ENCODE results near the gene STS.
"Not testable (repeated sequence)": the region's sequence is repeated elsewhere in the genome, so short reads cannot be mapped to it uniquely, and the experiment has no call there.

The STS gene

DNA sequence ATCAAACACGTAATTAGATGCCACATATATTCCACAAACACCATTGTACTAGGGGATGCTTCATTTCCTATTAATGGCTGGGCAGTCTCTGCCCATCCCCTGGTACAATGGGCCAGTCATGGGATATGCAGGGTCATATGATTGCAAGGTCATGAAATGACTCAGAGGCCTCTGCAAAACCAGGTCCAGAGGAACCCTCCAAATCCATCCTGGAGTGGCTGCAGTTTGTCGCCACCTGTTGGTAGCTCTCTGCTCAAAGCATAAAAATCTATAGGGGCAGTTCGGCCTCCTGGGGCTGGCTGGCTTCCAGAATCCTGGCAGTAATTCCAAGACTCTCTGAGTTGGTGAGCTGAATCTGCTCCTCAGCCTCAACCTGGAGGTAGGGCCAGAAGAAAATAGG is 23.4 kb downstream of the STS start:
- TF ChIP-seq, protein P1, sequence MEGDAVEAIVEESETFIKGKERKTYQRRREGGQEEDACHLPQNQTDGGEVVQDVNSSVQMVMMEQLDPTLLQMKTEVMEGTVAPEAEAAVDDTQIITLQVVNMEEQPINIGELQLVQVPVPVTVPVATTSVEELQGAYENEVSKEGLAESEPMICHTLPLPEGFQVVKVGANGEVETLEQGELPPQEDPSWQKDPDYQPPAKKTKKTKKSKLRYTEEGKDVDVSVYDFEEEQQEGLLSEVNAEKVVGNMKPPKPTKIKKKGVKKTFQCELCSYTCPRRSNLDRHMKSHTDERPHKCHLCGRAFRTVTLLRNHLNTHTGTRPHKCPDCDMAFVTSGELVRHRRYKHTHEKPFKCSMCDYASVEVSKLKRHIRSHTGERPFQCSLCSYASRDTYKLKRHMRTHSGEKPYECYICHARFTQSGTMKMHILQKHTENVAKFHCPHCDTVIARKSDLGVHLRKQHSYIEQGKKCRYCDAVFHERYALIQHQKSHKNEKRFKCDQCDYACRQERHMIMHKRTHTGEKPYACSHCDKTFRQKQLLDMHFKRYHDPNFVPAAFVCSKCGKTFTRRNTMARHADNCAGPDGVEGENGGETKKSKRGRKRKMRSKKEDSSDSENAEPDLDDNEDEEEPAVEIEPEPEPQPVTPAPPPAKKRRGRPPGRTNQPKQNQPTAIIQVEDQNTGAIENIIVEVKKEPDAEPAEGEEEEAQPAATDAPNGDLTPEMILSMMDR (conservative IDR thresholded peaks at IDR 0.05; ENCODE audit: low read depth, low read length) = peak; percentile 50
- DNase-seq (ENCODE audit: low read depth) = peak; percentile 35
- no peak overlapping the region for H3K4me3 ChIP-seq (ENCODE audit: low read depth, low read length)

DNA sequence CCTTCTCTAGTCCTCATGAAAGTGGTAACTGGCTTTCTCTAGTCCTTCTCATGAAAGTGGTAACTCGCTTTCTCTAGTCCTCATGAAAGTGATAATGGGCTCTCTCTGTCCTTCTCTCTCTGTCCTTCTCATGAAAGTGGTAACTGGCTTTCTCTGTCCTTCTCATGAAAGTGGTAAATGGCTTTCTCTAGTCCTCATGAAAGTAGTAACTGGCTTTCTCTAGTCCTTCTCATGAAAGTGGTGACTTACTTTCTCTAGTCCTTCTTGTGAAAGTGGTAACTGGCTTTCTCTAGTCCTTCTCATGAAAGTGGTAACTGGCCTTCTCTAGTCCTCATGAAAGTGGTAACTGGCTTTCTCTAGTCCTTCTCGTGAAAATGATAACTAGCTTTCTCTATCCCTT is 31.3 kb downstream of the STS start:
- not testable (repeated sequence) for DNase-seq (ENCODE audit: low read depth); H3K4me3 ChIP-seq (ENCODE audit: low read depth, low read length)

DNA sequence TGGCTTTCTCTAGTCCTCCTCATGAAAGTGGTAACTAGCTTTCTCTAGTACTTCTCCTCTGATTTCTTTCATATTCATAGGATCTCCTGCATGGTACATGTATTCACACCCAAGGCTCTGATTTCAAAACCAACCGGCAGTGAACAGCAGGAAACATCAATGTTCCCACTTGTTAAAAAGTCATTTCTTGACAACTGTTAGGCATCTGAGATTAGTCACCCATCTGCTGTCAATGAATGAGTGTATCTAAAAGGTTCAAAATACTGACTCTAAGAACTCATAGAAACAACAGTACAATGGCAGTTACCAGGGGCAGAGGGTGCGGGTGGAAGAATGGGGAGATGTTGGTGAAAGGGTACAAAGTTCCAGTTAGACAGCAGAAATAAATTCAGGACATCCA is 31.9 kb downstream of the STS start:
- TF ChIP-seq, protein P1 (conservative IDR thresholded peaks at IDR 0.05; ENCODE audit: low read depth, low read length) = no peak
- no peak for DNase-seq (ENCODE audit: low read depth)
- no peak overlapping the region for H3K4me3 ChIP-seq (ENCODE audit: low read depth, low read length)

- TF ChIP-seq, protein P1 (conservative IDR thresholded peaks at IDR 0.05; ENCODE audit: low read depth, low read length) = no peak
- no peak overlapping the region for H3K4me3 ChIP-seq (ENCODE audit: low read depth, low read length)
- DNase-seq (ENCODE audit: low read depth) = peak; percentile 43
Measured at GRCh38 chrX:7184816-7185215, 37.3 kb downstream of the STS start.

GRCh38 chrX:7188672-7189071 is 41.2 kb downstream of the STS start:
- TF ChIP-seq, protein P1 (conservative IDR thresholded peaks at IDR 0.05; ENCODE audit: low read depth, low read length) = no peak
- no peak overlapping the region for H3K4me3 ChIP-seq (ENCODE audit: low read depth, low read length)
- no peak for DNase-seq (ENCODE audit: low read depth)

DNA sequence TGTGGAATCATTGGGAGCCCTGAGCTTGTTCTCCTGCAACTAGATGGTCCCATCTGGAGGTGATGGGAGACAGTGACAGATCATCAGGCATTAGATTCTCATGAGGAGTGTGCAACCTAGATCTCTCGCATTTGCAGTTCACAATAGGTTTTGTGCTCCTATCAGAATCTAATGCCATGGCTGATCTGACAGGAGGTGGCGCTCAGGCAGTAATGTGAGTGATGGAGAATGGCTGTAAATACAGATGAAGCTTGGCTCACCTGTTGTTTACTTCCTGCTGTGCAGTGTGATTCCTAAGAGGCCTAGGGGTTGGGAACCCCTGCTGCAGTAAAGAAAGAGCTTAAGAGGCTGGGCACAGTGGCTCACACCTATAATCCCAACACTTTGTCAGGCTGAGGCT is 42.6 kb downstream of the STS start:
- H3K4me3 ChIP-seq (ENCODE audit: low read depth, low read length) = no peak overlapping the region
- TF ChIP-seq, protein P1 (conservative IDR thresholded peaks at IDR 0.05; ENCODE audit: low read depth, low read length) = no peak

DNA sequence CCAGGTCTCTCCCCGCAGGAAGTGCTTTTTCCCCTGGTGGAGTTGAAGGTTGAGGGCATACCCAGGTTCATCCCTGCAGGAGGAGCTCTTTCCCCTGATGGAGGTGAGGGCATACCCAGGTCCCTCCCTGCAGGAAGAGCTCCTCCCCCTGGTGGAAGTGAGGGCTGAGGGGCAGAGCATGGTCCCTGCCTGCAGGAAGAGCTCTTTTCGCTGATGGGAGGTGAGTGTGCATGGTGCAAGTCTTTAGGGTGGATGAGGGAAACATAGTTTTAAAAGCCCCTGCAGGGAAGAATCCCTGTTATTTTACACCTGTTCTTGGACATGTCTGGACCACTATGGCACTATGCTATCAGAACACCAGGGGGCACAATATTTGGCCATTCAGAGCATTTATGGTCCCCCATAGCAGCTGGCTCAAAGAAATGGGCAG is 44.2 kb downstream of the STS start:
- DNase-seq (ENCODE audit: low read depth) = no peak
- no peak overlapping the region for H3K4me3 ChIP-seq (ENCODE audit: low read depth, low read length)
- TF ChIP-seq, protein P1 (conservative IDR thresholded peaks at IDR 0.05; ENCODE audit: low read depth, low read length) = peak; percentile 32

More for the DNA sequence above, 42.6 kb downstream of the STS start:
- no peak for DNase-seq (ENCODE audit: low read depth)

GRCh38 chrX:7192871-7193270 is 45.4 kb downstream of the STS start:
- TF ChIP-seq, protein P1 (conservative IDR thresholded peaks at IDR 0.05; ENCODE audit: low read depth, low read length) = no peak
- H3K4me3 ChIP-seq (ENCODE audit: low read depth, low read length) = no peak overlapping the region
- DNase-seq (ENCODE audit: low read depth) = no peak
